Thoracic aorta endothelial cell (primary cell): ENCODE measurements around the gene SLC17A3. TPM values are rescaled to one million over a fixed set of nuclear protein-coding genes. Genes with fewer than 3 reads are reported as not detected.

ENCODE experiments used
- total RNA-seq: library from RNA; depleted of rRNA; stranded (reverse); fragments of >200 nt; gene quantifications from 2 replicates; pipeline ENCODE4 v1.2.3, GENCODE V29; 2012

SLC17A3 gene, protein sequence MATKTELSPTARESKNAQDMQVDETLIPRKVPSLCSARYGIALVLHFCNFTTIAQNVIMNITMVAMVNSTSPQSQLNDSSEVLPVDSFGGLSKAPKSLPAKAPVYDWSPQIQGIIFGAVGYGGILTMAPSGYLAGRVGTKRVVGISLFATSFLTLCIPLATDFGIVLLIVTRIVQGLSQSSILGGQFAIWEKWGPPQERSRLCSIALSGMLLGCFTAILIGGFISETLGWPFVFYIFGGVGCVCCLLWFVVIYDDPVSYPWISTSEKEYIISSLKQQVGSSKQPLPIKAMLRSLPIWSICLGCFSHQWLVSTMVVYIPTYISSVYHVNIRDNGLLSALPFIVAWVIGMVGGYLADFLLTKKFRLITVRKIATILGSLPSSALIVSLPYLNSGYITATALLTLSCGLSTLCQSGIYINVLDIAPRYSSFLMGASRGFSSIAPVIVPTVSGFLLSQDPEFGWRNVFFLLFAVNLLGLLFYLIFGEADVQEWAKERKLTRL
- total RNA-seq: not detected in 2 replicates

DNA sequence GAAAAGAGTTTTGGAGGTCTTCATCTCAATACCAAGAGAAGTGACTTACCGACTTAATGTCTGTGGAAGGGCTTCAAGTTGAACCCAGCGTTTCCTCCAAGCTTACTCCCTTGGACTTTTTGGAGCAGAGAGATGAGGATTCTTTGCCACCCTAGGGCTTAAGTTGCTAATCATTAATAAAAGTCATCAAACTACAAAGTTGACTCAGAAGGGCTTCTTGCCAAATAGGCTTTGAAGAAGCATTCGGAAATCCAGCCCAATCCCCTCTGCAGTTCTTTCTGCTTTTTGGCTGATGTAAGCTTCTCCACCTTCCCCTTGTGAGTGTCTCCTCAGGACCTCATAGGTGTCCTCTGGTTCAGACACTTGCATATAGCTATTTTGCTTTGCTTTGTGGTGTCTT lies at the start of gene SLC17A3:
TSS of gene SLC17A3 (minus strand) at position 126 of the 400 bp plus-strand sequence. CDS start 5,856 bp downstream, outside the sequence.

GRCh38 chr6:25831532-25832306 lies 42.3 kb downstream of the SLC17A3 start, which contains the start of gene SLC17A1:
Gene SLC17A1, minus strand, starts transcription at chr6:25832052. Its CDS starts 1,495 bp downstream, at chr6:25830557.

Other genes starting within 250 kb of the SLC17A3 start
- 0.13 TPM in 1 of 2 replicates, not detected in the other for gene SCGN, start 222.0 kb downstream of the SLC17A3 start, total RNA-seq
- gene SLC17A4, start 119.5 kb downstream of the SLC17A3 start, total RNA-seq: not detected in 2 replicates
- not detected in 2 replicates for gene SLC17A1, start 42.2 kb downstream of the SLC17A3 start, total RNA-seq
- gene SLC17A2, start 56.4 kb upstream of the SLC17A3 start, total RNA-seq: not detected in 2 replicates
- 12.3 and 13.3 TPM in 2 replicates for gene TRIM38, start 88.6 kb upstream of the SLC17A3 start, total RNA-seq
- gene HFE, start 213.2 kb upstream of the SLC17A3 start, total RNA-seq: 2.9 and 5.4 TPM in 2 replicates